GM12878 (cell line): ENCODE results near the gene CD200R1. TPM values are rescaled to one million over a fixed set of nuclear protein-coding genes. Genes with fewer than 3 reads are reported as not detected.

Experiments
- ATAC-seq: fragments of 200-7000 bp; cut with Tn5 transposase; 3 replicates; pipeline ENCODE4 v1.9.1; 2020; ENCODE audit warnings: mild to moderate bottlenecking, moderate library complexity
- BruUV-seq: library from RNA; stranded (reverse); fragments of 400-500 nt; replicated peaks from 2 replicates; lab custom pipeline; 2021; lab: Mats Ljungman, UMichigan
- CTCF ChIA-PET: fragments of 300-600 bp; sonication (Branson Sonifier 250); formaldehyde crosslinking; extraction: SDS; loops from one replicate; lab custom pipeline; 2021; ENCODE audit warnings: inconsistent platforms; lab: Yijun Ruan, JAX
- POLR2A ChIA-PET: fragments of 350-600 bp; formaldehyde crosslinking; extraction: SDS; loops from one replicate; lab custom pipeline; 2021; ENCODE audit warnings: inconsistent platforms; lab: Charles Lee
- RAD21 ChIA-PET: fragments of 300-600 bp; sonication (Branson Sonifier 250); formaldehyde crosslinking; loops from one replicate; lab custom pipeline; 2023; ENCODE audit warnings: antibody characterized with exemption; ENCODE audit not compliant: unreplicated experiment; lab: Charles Lee
- SMC1A ChIA-PET: fragments of 300-600 bp; sonication (Branson Sonifier 250); formaldehyde crosslinking; loops from one replicate; lab custom pipeline; 2023; ENCODE audit not compliant: unreplicated experiment, uncharacterized antibody; lab: Charles Lee
- DNase-seq: peaks from one replicate; pipeline ENCODE4 v3.0.0-alpha.2; 2011; ENCODE audit warnings: low read depth, low spot score
- FAIRE-seq: peaks from 3 replicates; lab custom pipeline; 2011; peaks lifted over from hg19 to GRCh38; lab: Jason Lieb, UNC
- H2AFZ ChIP-seq: 2 replicates; pipeline ENCODE4 v1.6.0; 2011; ENCODE audit warnings: low read depth, low read length, control low read depth; ENCODE audit not compliant: control insufficient read depth
- H3K27ac ChIP-seq: 2 replicates; pipeline ENCODE4 v1.5.1; 2011; ENCODE audit warnings: control low read depth; ENCODE audit not compliant: control insufficient read depth, insufficient read depth
- H3K27me3 ChIP-seq, 2 experiments: replicated peaks in 1 of 2; 2 replicates each; pipeline versions ENCODE4 v1.6.0 to v1.6.1; 2011; ENCODE audit warnings: low read length in 1 of 2; ENCODE audit not compliant: control insufficient read depth in 2 of 2, insufficient read depth in 2 of 2
- H3K36me3 ChIP-seq, 2 experiments: 2 replicates each; pipeline ENCODE4 v1.5.1; 2011; ENCODE audit warnings: low read length in 1 of 2; ENCODE audit not compliant: control insufficient read depth in 2 of 2, insufficient read depth in 2 of 2
- H3K4me1 ChIP-seq: 2 replicates; pipeline ENCODE4 v1.6.1; 2011; ENCODE audit warnings: mild to moderate bottlenecking, low read length, moderate library complexity, mixed read lengths; ENCODE audit not compliant: control insufficient read depth, insufficient read depth
- H3K4me2 ChIP-seq: 2 replicates; pipeline ENCODE4 v1.6.0; 2011; ENCODE audit warnings: control low read depth; ENCODE audit not compliant: control insufficient read depth, insufficient read depth
- H3K4me3 ChIP-seq: fragments of 200-600 bp; sonication (generic); 2 replicates; pipeline ENCODE4 v1.5.1; 2016
- H3K79me2 ChIP-seq: 2 replicates; pipeline ENCODE4 v1.6.0; 2011; ENCODE audit warnings: low read length; ENCODE audit not compliant: control insufficient read depth, insufficient read depth
- H3K9ac ChIP-seq: 2 replicates; pipeline ENCODE4 v1.8.0; 2011; ENCODE audit warnings: low read length, control low read depth, mixed read lengths; ENCODE audit not compliant: control insufficient read depth, insufficient read depth
- H3K9me3 ChIP-seq: replicated peaks from 3 replicates; pipeline ENCODE4 v1.5.1; 2011; ENCODE audit warnings: mild to moderate bottlenecking, low read length; ENCODE audit not compliant: control insufficient read depth, insufficient read depth
- H4K20me1 ChIP-seq: 2 replicates; pipeline ENCODE4 v1.6.0; 2011; ENCODE audit not compliant: control insufficient read depth, insufficient read depth
- CBX3 ChIP-seq: fragments of 200-600 bp; sonication (generic); IDR thresholded peaks from 2 replicates; pipeline ENCODE4 v1.6.1; 2016; ENCODE audit warnings: low read depth, borderline replicate concordance
- CREM ChIP-seq: IDR thresholded peaks from 2 replicates; pipeline ENCODE4 v1.6.1; 2014; ENCODE audit warnings: antibody characterized with exemption, low read depth
- EP300 ChIP-seq, 2 experiments: fragments of 150-350 bp in 1 of 2; IDR thresholded peaks; 2 replicates each; pipeline ENCODE4 v1.6.1; 2011 to 2012; ENCODE audit warnings: low read depth in 2 of 2, low read length in 2 of 2, borderline replicate concordance in 1 of 2, improper control_type of control experiment in 1 of 2, inconsistent platforms in 1 of 2; ENCODE audit not compliant: control insufficient read depth in 1 of 2
- IRF4 ChIP-seq: IDR thresholded peaks from 2 replicates; pipeline ENCODE4 v1.6.1; 2011; ENCODE audit warnings: low read depth, low read length
- MTA2 ChIP-seq: fragments of 450-650 bp; IDR thresholded peaks from 2 replicates; pipeline ENCODE4 v1.6.1; 2016; ENCODE audit warnings: low read depth, mild to moderate bottlenecking, moderate library complexity
- PAX5 ChIP-seq: IDR thresholded peaks from 2 replicates; pipeline ENCODE4 v1.6.1; 2011; ENCODE audit warnings: low read depth, low read length, borderline replicate concordance
- STAT3 ChIP-seq: IDR thresholded peaks from 2 replicates; pipeline ENCODE4 v1.6.1; 2011; ENCODE audit warnings: low read depth, low read length, improper control_type of control experiment
- TCF3 ChIP-seq: IDR thresholded peaks from 2 replicates; pipeline ENCODE4 v1.6.1; 2012; ENCODE audit warnings: low read depth, mild to moderate bottlenecking, low read length, borderline replicate concordance; ENCODE audit not compliant: insufficient read depth
- WGBS: methylation state at CpG from one replicate; pipeline ENCODE4 v1.1.6; 2016; ENCODE audit warnings: low lambda C conversion rate; ENCODE audit not compliant: insufficient replicate concordance, insufficient coverage; ENCODE audit errors: missing lambda C conversion rate; 5-methylcytosine and 5-hydroxymethylcytosine counted together
- in situ Hi-C: fragments of 300-500 bp; cut with MboI; formaldehyde crosslinking; loops from 9 replicates; pipeline ENCODE4 v1.14.3; 2018; ENCODE audit warnings: mixed read lengths
- intact Hi-C: fragments of 100-400 bp; cut with micrococcal nuclease; formaldehyde crosslinking; loops from one replicate; pipeline ENCODE4 v1.14.2; 2022; ENCODE audit not compliant: unreplicated experiment
- polyA plus RNA-seq, 11 experiments: library from polyadenylated mRNA; depleted of rRNA in 4 of 11; unstranded in 6 of 11; stranded (reverse) in 5 of 11; fragments of >200 nt; fragmentation: Nextera tagmentation in 4 of 11; fragmentation: Illumina TruSeq in 1 of 11; extraction: Ambion mirVana in 4 of 11; extraction: Trizol in 1 of 11; gene quantifications; 1 replicate in 1 of 11; 2 replicates in 10 of 11; pipeline versions ENCODE4 v1.2.1 to v1.2.3, GENCODE V29; 2011 to 2016; ENCODE audit warnings: inconsistent platforms in 2 of 11, missing spikeins in 2 of 11, low read depth in 1 of 11
- total RNA-seq, 4 experiments: library from RNA; depleted of rRNA in 3 of 4; stranded (reverse); fragments of >200 nt in 3 of 4; fragmentation: Illumina TruSeq in 1 of 4; extraction: Trizol in 1 of 4; gene quantifications; 2 replicates each; pipeline versions ENCODE4 v1.2.1 to v1.2.3, GENCODE V29; 2013 to 2021
- TF ChIP-seq, protein P1 (sequence below): IDR thresholded peaks from 2 replicates; pipeline ENCODE4 v1.6.1; 2011; ENCODE audit warnings: borderline replicate concordance, low read depth, mild to moderate bottlenecking, moderate library complexity, mixed read lengths, low read length; ENCODE audit not compliant: insufficient read depth; ENCODE audit errors: extremely low read length
- TF ChIP-seq, protein P2 (sequence below): IDR thresholded peaks from 2 replicates; pipeline ENCODE4 v1.6.1; 2011; ENCODE audit warnings: low read depth, low read length, improper control_type of control experiment, borderline replicate concordance
- TF ChIP-seq, protein P3 (sequence below): IDR thresholded peaks from 2 replicates; pipeline ENCODE4 v1.6.1; 2012; ENCODE audit warnings: mild to moderate bottlenecking, low read depth, low read length

CD200R1 gene
- total and polyA plus RNA-seq, 10 of the 15 experiments (the other 5 are each of a cell fraction or from before 2014, with no cell fraction given) = 0.15 to 1.1 (median 0.88) TPM

DNA sequence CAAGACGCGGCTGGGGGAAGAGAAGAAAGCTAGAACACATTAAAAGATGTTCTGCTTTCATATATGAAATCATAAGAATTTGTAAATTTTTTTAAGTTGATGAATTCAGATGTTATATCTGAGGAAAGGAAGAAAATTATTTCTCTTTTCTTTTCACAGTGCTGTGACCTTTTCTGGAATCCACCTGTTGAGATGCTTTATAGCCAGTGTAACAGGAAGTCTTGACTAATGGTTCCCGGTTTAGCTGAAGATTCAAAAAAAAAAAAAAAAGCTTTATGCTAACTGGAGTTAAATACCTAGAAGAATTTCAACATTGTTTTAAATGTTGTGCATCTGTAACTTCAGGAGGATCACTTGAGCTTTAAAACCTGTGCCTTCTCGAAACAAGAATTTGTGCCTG lies 25.8 kb upstream of the CD200R1 start:
- ATAC-seq = no peak
- H3K9ac ChIP-seq = no peak overlapping the region
- H3K27me3 ChIP-seq = no peaks in the 10 kb centered on the region
- H3K9me3 ChIP-seq = no peaks in the 10 kb centered on the region
- in situ Hi-C loops (no loop called here), intact Hi-C loops (no loop called here)
- no peak for DNase-seq
- no TSS peak for BruUV-seq
- no peak overlapping the region for H3K4me2 ChIP-seq
- no peak overlapping the region for H3K27ac ChIP-seq
- TF ChIP-seq, protein P1, sequence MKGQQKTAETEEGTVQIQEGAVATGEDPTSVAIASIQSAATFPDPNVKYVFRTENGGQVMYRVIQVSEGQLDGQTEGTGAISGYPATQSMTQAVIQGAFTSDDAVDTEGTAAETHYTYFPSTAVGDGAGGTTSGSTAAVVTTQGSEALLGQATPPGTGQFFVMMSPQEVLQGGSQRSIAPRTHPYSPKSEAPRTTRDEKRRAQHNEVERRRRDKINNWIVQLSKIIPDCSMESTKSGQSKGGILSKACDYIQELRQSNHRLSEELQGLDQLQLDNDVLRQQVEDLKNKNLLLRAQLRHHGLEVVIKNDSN = no peak
- TF ChIP-seq TCF3 (no peak), EP300 (IDR thresholded peaks at IDR 0.05; ENCODE audit: borderline replicate concordance in 1 of 2, control insufficient read depth in 1 of 2, low read depth in 2 of 2, low read length in 2 of 2) (no peak)
- ChIA-PET CTCF (interaction anchor here (0.6 to 2.2 kb wide), 9 partner anchors 9 to 255 kb away, joined by 3 to 9 read pairs (median 5); a partner anchor contains a TSS), RAD21 (interaction anchor here (0.8 to 1.1 kb wide), 2 partner anchors 10 to 19 kb away, joined by 3 to 4 read pairs; partner anchors contain the start of gene GTPBP8), POLR2A (interaction anchor here (0.6 to 2.2 kb wide), 6 partner anchors 9 to 1956 kb away, joined by 3 to 14 read pairs (median 4); partner anchors contain the start of gene GTPBP8), SMC1A (interaction anchor here (0.7 to 4.2 kb wide), 8 partner anchors 9 to 418 kb away, joined by 3 to 23 read pairs (median 4); partner anchors contain the start of gene GTPBP8)
- H3K79me2 ChIP-seq = no peaks in the 10 kb centered on the region; the same call in 1 of the 2 replicates
- no peaks in the 10 kb centered on the region for H4K20me1 ChIP-seq
- no peak overlapping the region for H3K4me3 ChIP-seq
- FAIRE-seq = no peak
- peaks cover 0 to 17% of the 10 kb centered on the region in 2 experiments; a peak in 2 of 4 replicates for H3K36me3 ChIP-seq
- H3K4me1 ChIP-seq = 0 out of 2 replicates have a peak, but pooled peaks cover 3% of the 10 kb centered on the region
- H2AFZ ChIP-seq = no peak overlapping the region
- WGBS = 68% methylated on average over 4 of the region's 4 CpGs

DNA sequence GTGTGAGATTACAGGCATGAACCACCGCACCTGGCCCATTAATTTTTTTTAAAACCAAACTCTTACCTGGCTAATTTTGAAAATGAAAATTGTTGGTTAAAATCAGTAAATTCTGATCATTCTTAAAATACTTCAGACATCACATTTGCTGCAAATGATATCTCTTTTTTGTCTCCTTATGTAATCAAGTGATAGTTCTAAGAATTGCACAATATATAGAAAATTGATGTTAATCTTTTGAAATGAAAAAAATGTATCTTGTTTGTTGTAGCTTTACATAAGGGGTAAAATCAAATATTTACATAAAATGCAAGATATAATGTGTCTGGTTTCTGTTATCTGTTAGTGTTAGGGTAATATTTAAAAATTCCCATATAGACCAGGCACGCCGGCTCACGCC lies 20.9 kb upstream of the CD200R1 start:
- H3K4me3 ChIP-seq = no peak overlapping the region
- no peak overlapping the region for H3K27ac ChIP-seq
- WGBS = 87% methylated on average over 4 of the region's 4 CpGs
- DNase-seq = no peak
- ChIA-PET SMC1A (interaction anchor here (1.0 to 2.1 kb wide), 4 partner anchors 10 to 22 kb away, joined by 3 to 6 read pairs (median 4); no protein-coding TSS in a partner anchor), CTCF (interaction anchor here (1.4 kb wide), 1 partner anchor 16 kb away, joined by 7 read pairs; no protein-coding TSS in a partner anchor), RAD21 (interaction anchor here (0.6 kb wide), 1 partner anchor 1015 kb away, joined by 4 read pairs; no protein-coding TSS in a partner anchor), POLR2A (interaction anchor here (0.7 kb wide), 1 partner anchor 354 kb away, joined by 3 read pairs; no protein-coding TSS in a partner anchor)
- H3K9ac ChIP-seq = no peak overlapping the region
- peaks cover 0 to 3% of the 10 kb centered on the region in 2 experiments; a peak in 1 of 4 replicates for H3K36me3 ChIP-seq
- no peaks in the 10 kb centered on the region for H3K9me3 ChIP-seq
- H3K4me1 ChIP-seq = peaks cover 6% of the 10 kb centered on the region
- no peaks in the 10 kb centered on the region for H4K20me1 ChIP-seq
- intact Hi-C loops (no loop called here), in situ Hi-C loops (no loop called here)
- H3K4me2 ChIP-seq = no peak overlapping the region
- BruUV-seq = no TSS peak
- H3K27me3 ChIP-seq = no peaks in the 10 kb centered on the region
- H2AFZ ChIP-seq = no peak overlapping the region
- H3K79me2 ChIP-seq = peaks cover 24% of the 10 kb centered on the region
- ATAC-seq = no peak
- no peak for FAIRE-seq
- TF ChIP-seq PAX5 (no peak), IRF4 (no peak), CREM (no peak), CBX3 (no peak), MTA2 (no peak), STAT3 (no peak)
- TF ChIP-seq, protein P2, sequence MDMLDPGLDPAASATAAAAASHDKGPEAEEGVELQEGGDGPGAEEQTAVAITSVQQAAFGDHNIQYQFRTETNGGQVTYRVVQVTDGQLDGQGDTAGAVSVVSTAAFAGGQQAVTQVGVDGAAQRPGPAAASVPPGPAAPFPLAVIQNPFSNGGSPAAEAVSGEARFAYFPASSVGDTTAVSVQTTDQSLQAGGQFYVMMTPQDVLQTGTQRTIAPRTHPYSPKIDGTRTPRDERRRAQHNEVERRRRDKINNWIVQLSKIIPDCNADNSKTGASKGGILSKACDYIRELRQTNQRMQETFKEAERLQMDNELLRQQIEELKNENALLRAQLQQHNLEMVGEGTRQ = no peak
- TF ChIP-seq, protein P3, sequence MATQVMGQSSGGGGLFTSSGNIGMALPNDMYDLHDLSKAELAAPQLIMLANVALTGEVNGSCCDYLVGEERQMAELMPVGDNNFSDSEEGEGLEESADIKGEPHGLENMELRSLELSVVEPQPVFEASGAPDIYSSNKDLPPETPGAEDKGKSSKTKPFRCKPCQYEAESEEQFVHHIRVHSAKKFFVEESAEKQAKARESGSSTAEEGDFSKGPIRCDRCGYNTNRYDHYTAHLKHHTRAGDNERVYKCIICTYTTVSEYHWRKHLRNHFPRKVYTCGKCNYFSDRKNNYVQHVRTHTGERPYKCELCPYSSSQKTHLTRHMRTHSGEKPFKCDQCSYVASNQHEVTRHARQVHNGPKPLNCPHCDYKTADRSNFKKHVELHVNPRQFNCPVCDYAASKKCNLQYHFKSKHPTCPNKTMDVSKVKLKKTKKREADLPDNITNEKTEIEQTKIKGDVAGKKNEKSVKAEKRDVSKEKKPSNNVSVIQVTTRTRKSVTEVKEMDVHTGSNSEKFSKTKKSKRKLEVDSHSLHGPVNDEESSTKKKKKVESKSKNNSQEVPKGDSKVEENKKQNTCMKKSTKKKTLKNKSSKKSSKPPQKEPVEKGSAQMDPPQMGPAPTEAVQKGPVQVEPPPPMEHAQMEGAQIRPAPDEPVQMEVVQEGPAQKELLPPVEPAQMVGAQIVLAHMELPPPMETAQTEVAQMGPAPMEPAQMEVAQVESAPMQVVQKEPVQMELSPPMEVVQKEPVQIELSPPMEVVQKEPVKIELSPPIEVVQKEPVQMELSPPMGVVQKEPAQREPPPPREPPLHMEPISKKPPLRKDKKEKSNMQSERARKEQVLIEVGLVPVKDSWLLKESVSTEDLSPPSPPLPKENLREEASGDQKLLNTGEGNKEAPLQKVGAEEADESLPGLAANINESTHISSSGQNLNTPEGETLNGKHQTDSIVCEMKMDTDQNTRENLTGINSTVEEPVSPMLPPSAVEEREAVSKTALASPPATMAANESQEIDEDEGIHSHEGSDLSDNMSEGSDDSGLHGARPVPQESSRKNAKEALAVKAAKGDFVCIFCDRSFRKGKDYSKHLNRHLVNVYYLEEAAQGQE = no peak
